Activated CD4-positive, CD25-positive, alpha-beta regulatory T cell treated with anti-CD3 and anti-CD28 coated beads, Interleukin-2, amount 50 U/mL, for 72 hours (primary cell): ENCODE results near the gene HSD17B12.
"Not testable (repeated sequence)": the region's sequence is repeated elsewhere in the genome, so short reads cannot be mapped to it uniquely, and the experiment has no call there.

ENCODE experiments used
- DNase-seq: peaks from one replicate; pipeline ENCODE4 v3.0.0; 2021

The HSD17B12 gene

GRCh38 chr11:43748095-43748494 is 67.6 kb downstream of the HSD17B12 start:
- no peak for DNase-seq

GRCh38 chr11:43751726-43752125 is 71.2 kb downstream of the HSD17B12 start:
- DNase-seq, result no peak

- no peak for DNase-seq
These were observed 76.0 kb downstream of the HSD17B12 start for GRCh38 chr11:43756575-43756974.

DNA sequence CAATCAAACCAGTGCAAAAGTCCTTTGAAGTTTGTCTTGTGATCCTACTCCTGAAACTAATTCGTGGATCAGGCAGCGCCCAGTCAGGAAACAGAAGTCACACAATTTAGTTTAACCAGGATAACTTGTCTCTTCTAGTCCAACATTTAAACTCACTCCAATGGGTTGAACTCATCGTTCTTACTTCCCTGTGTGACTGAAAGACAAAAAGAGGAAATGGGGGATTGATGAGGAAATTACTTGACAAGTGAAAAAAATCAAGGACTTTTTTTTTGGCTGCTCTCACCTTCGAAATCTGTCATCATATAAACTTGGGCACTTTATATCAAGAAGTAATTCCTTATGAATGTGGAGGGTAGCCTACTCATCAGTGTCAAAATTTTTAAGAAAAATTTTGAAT is 78.4 kb downstream of the HSD17B12 start:
- no peak for DNase-seq

- no peak for DNase-seq
These were observed 80.4 kb downstream of the HSD17B12 start for GRCh38 chr11:43760902-43761301.

DNA sequence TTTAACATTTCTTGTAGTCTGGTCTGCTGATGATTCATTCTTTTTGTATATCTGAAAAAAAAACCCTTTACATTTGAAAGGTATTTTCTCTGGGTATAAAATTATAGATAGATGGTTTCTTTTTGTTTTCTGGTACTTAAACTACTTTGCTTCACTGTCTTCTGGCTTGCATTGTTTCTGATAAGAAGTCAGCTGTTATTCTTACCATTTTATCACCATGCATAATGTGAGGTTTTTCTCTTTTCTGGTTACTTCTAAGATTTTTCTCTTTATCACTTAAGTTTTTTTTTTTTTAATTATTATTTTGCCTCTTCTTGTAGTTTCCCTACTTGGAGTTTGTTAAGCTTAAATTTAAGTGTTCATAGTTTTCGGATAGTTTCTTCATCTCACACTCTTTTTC is 84.7 kb downstream of the HSD17B12 start:
- no peak for DNase-seq

DNA sequence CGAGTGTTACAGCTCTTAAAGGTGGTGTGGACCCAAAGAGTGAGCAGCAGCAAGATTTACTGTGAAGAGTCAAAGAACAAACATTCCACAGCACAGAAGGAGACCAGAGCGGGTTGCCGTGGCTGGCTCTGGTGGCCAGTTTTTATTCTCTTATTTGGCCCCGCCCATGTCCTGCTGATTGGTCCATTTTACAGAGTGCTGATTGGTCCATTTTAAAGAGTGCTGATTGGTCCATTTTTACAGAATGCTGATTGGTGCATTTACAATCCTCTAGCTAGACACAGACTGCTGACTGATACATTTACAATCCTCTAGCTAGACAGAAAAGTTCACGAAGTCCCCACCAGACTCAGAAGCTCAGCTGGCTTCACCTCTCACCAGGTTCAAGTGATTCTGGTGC is 88.1 kb downstream of the HSD17B12 start:
- not testable (repeated sequence) for DNase-seq

DNA sequence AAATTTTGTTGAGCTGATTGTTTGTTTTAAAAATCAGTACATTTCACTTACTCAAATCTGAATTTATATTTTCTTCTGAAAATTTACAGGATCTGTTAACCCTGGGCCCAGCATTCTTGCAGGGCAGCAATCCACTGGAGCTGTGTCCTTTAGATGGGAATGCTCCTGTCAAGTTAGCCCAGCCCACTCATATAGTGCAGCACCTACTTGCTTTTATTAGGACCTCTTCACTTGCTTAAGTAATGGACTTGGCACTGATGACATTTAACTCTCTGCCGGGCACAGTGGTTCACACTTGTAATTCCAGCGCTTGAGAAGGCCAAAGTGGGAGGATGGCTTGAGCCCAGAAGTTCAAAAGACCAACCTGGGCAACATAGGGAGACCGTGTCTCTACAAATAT is 89.6 kb downstream of the HSD17B12 start:
- DNase-seq, result no peak

GRCh38 chr11:43772733-43773132 is 92.2 kb downstream of the HSD17B12 start:
- DNase-seq, result no peak

- no peak for DNase-seq
These were observed 94.2 kb downstream of the HSD17B12 start for GRCh38 chr11:43774786-43775185.

GRCh38 chr11:43779306-43779705 is 98.8 kb downstream of the HSD17B12 start:
- DNase-seq, result no peak

- DNase-seq, result no peak
These were observed 103.8 kb downstream of the HSD17B12 start for GRCh38 chr11:43784301-43784700.

GRCh38 chr11:43784866-43785265 is 104.3 kb downstream of the HSD17B12 start:
- DNase-seq, result no peak

GRCh38 chr11:43785318-43785717 is 104.8 kb downstream of the HSD17B12 start:
- no peak for DNase-seq

DNA sequence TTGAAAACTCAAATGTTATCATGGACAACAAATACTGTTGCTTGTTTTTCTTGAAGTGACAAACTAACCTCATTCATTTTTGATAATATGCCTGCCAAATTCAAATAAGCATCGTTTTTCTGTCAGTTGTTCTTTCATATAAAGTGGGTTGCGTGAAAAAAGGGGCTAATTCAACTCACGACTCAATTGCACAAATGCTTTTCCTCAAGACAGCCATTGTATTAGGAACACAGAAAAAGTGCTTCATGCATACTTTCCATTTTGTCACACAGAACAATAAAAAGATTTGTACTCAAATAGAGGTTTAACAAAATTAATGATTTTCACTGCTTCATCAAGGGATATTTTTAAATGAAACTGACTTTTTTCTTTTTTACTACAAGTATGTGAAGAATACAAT is 105.5 kb downstream of the HSD17B12 start:
- DNase-seq, result no peak

DNA sequence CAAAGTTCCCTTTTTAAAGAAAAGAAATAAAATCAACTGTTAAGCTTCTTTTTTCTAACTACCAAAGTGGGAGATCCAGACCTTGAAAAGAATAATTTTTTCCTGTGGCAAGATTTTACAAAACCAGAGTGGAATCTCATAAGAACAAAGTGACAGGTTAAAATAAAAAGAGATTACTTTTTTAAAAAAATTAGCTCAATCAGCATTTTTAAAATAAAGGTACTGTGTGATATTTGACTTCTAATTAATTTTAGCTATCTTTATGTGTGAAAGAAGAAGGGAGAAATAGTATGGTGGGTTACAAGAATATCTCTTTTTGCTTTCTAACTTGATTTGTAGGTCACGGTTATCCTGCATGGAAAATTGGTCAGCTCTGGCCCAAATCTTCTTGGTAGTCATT is 107.3 kb downstream of the HSD17B12 start:
- DNase-seq, result no peak

- no peak for DNase-seq
These were observed 107.9 kb downstream of the HSD17B12 start for GRCh38 chr11:43788421-43788820.

GRCh38 chr11:43789700-43790443 is 109.3 kb downstream of the HSD17B12 start:
- no peak for DNase-seq

DNA sequence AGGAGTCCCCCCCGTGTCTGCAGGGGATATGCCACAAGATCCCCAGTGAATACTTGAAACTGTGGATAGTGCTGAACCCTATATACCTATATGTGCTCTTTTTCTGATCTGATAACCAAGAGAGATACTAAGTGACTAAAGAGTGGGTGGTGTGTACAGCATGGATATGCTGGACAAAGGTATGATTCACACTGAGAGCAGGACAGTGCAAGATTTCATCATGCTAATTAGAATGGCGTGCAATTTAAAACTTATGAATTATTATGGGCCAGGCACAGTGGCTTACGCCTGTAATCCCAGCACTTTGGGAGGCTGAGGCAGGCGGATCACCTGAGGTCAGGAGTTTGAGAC is 109.9 kb downstream of the HSD17B12 start:
- no peak for DNase-seq

DNA sequence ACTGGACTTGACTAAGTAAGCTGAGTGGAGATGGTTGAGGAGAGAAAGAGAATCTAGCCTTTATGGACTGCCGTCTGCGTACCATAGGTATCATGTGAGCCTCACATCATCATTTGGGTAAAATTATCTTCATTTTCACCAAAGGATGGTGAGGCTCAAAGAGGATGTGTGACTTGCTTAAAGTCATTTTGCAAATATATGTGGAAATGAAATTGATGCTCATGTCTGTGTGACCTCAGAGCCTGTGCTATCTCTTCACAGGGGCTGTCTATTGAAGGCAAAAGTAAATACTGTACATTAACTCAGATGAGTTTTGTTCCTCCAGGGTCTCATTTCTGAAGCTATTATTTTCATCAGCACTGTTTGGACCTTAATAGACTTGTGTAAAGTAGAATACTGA is 116.8 kb downstream of the HSD17B12 start:
- no peak for DNase-seq

- DNase-seq, result no peak
These were observed 117.3 kb downstream of the HSD17B12 start for GRCh38 chr11:43797866-43798265.

DNA sequence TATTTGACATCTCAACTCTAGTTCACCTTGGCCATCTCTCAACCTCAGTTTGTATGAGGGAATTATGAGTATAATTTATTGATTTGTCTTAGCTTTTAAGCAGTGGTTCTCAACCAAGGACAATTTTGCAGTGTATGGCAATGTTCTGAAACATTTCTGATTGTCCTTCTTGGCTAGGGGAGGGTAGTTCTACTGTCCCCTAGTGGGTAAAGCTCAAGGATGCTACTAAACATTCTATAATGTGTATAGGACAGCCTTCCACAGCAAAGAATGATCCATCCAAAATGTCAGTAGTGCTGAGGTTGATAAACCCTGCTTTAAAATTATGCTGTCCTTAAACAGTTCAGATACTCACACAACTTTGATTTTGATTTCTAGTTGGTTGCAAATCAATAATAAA is 122.0 kb downstream of the HSD17B12 start:
- no peak for DNase-seq

DNA sequence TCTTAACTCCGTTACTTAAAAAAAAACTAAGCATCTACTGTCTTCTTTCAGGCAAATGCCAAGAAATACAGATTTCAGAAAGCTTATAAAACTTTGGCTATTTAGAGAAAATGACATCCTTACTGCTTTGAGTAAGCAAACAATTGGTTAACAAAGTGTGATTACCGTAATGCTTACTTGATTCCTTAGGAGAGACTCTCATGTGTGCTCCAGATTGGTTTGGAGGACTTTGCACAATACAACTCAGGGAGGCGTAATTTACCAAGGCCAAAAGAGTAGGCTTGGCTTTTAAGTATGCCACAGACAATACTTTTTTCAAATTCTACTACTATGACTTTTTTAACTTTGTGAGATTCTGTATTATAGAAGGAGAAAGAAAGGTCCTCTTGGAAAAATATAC is 123.2 kb downstream of the HSD17B12 start:
- no peak for DNase-seq

DNA sequence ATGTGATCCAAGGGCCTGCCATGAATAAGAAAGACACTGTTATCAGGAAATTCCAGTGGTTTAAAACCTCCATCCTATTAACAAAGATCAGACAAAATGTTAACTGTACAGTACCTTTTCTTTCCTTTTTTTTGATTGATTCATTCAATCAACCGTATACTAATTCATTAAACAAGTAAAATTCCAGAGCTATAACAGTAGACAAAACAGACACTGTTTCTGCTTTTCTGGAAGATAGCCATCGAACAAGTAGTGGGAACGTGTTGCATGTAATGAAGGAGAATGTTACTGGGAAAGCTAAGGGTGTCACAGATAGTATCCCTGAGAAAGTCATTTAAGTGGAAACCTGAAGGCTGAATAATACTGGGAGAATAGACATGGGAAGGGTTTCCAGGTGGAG is 126.4 kb downstream of the HSD17B12 start:
- DNase-seq, result no peak

DNA sequence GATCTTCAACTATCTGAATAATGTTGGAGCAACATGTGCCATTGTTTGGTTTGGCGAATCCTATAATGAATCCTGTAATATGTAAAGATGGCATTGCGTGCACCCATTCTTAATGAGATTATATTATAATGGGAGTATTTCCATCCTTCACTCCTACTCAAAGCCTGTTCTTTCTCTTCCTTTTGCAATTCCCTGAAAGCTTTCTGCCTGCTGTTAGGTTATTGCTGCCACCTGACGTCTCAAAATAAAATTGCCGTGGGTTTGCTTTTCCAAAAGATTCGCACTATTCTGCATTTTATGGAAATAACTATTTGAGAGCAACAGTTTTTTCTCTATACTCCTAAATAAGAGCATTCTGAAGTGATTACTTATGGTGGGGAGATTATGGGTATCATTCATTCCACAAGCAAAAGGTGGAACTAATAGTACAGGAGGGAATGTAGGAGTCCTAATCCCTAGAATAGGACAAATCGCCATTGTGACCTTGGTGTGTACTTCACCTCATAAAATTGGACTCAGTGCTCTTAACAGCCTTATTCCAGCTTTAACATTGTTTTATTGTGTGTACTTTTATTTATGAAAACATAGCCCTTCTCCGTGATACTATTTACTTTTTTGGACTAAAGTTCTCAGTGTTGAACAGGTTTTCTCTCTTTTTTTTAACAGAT is 130.5 kb downstream of the HSD17B12 start:
- DNase-seq, result no peak
